ENCODE measurements around the gene PTPRH.

DNA sequence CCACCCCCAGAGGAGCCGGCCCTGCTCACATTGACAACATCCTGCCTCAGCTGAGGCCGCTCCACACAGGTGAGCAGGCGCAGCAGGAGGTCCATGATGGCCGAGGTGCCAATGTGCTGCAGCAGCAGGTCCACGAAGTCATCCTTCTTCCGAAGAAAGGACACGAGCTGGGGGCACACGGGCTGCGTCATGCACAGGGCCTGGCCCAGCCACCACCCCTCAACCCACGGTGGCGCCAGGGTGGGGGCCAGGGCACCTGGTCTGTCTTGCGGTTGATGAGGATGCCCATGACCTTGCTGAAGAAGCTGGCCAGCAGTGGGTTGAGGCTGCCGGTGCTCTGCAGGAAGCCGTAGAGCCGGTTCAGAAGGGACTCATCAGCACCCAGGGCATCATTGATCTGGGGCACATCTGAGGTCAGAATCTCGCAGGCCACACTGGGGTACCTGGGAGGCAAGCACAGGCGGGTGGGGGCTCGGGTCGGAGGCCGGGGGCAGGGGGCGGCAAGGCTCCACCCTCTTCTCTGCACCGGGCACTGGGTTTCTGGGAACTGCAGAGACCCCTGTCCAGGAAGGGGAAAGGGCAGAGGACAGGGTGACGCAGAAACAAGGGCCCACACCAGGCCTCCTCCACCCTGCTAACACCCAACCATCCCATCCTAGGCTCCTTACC is 36.1 kb upstream of the PTPRH start:
- TF ChIP-seq, protein P1, sequence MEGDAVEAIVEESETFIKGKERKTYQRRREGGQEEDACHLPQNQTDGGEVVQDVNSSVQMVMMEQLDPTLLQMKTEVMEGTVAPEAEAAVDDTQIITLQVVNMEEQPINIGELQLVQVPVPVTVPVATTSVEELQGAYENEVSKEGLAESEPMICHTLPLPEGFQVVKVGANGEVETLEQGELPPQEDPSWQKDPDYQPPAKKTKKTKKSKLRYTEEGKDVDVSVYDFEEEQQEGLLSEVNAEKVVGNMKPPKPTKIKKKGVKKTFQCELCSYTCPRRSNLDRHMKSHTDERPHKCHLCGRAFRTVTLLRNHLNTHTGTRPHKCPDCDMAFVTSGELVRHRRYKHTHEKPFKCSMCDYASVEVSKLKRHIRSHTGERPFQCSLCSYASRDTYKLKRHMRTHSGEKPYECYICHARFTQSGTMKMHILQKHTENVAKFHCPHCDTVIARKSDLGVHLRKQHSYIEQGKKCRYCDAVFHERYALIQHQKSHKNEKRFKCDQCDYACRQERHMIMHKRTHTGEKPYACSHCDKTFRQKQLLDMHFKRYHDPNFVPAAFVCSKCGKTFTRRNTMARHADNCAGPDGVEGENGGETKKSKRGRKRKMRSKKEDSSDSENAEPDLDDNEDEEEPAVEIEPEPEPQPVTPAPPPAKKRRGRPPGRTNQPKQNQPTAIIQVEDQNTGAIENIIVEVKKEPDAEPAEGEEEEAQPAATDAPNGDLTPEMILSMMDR (IDR thresholded peaks at IDR 0.05): no peak
- no peak for TF ChIP-seq POLR2A (IDR thresholded peaks at IDR 0.05)

Measured in right lobe of liver (tissue), 4 donors.